Adrenal gland (tissue), 12 donors: ENCODE data around the gene POLE. TPM values are rescaled to one million over a fixed set of nuclear protein-coding genes. Genes with fewer than 3 reads are reported as not detected.
A peak's percentile ranks its signal among the peaks of the same experiment; 100 is the strongest.

Experiments
- DNase-seq, 7 donors: peaks; one replicate each; pipeline ENCODE4 v3.0.0-alpha.2; 2019 to 2020
- H3K27ac ChIP-seq, 5 donors: fragments of 200-600 bp; sonication (generic) in 4 of 5; 1 replicate in 3 of 5; 2 replicates in 2 of 5; pipeline versions ENCODE4 v1.5.1 to v1.8.0; 2016 to 2020; ENCODE audit warnings: mild to moderate bottlenecking in 1 of 5
- H3K27me3 ChIP-seq: fragments of 200-600 bp; 2 replicates; pipeline ENCODE4 v1.8.0; 2021
- H3K36me3 ChIP-seq, 2 donors: fragments of 200-600 bp; replicated peaks in 1 of 2; 1 replicate in 1 of 2; 2 replicates in 1 of 2; pipeline versions ENCODE4 v1.5.1 to v1.8.0; 2018 to 2022
- H3K4me1 ChIP-seq, 2 donors: fragments of 200-600 bp; replicated peaks in 1 of 2; 1 replicate in 1 of 2; 2 replicates in 1 of 2; pipeline versions ENCODE4 v1.5.1 to v1.8.0; 2018 to 2021
- H3K4me3 ChIP-seq, 4 donors: fragments of 200-600 bp; sonication (generic) in 3 of 4; one replicate each; pipeline ENCODE4 v1.5.1; 2016 to 2018
- H3K9me3 ChIP-seq, 3 donors: fragments of 200-600 bp; sonication (generic) in 1 of 3; replicated peaks in 1 of 3; 1 replicate in 2 of 3; 2 replicates in 1 of 3; pipeline versions ENCODE4 v1.5.1 to v1.8.0; 2016 to 2021
- POLR2A ChIP-seq, 2 donors: fragments of 450-650 bp; IDR thresholded peaks; one replicate each; pipeline ENCODE4 v1.6.1; 2017; ENCODE audit warnings: antibody characterized with exemption in 2 of 2, mild to moderate bottlenecking in 2 of 2, moderate library complexity in 1 of 2
- WGBS, 4 donors: extraction: QIAGEN DNeasy Blood & Tissue Kit in 2 of 4; methylation state at CpG; one replicate each; pipeline versions ENCODE4 v1.1.5 to v1.1.7; 2013 to 2017; 5-methylcytosine and 5-hydroxymethylcytosine counted together
- intact Hi-C, 2 donors: fragments of 100-400 bp; cut with DNase I; formaldehyde crosslinking; loops; one replicate each; pipeline versions ENCODE4 v1.14.1 to v1.15.0; 2022 to 2023
- polyA plus RNA-seq, 3 donors: library from polyadenylated mRNA; stranded (reverse); fragments of 200-250 nt in 2 of 3; fragments of 350-450 nt in 1 of 3; fragmentation: Illumina TruSeq in 1 of 3; extraction: RNeasy Lipid Tissue Mini Kit (QIAGEN cat#74804) in 1 of 3; gene quantifications; one replicate each; pipeline ENCODE4 v1.2.3, GENCODE V29; 2013 to 2014
- total RNA-seq, 9 donors: library from RNA; depleted of rRNA in 4 of 9; stranded (reverse); fragments of >200 nt in 4 of 9; fragments of 120-200 nt in 1 of 9; fragmentation: NEBNext Ultra II Directional in 1 of 9; extraction: Animal tissue kit (Norgen Biotek cat#: 25700) in 1 of 9; gene quantifications; one replicate each; pipeline versions ENCODE4 v1.1.0 to v1.2.4, GENCODE V29; 2013 to 2023
- TF ChIP-seq, protein P1 (sequence below), 6 experiments: fragments of 450-650 bp in 4 of 6; fragments of 200-600 bp in 2 of 6; sonication (generic) in 1 of 6; IDR thresholded peaks; 1 replicate in 5 of 6; 2 replicates in 1 of 6; pipeline versions ENCODE4 v1.5.1 to v1.8.0; 2016 to 2021; ENCODE audit warnings: antibody characterized with exemption in 6 of 6, mild to moderate bottlenecking in 2 of 6, moderate library complexity in 1 of 6
- donor health status: healthy with polysubstance abuse.
- donor health status: Bipolar disorder and iron deficiency.
- donor health status: DM: yes; HTN: yes; CAD: no.
- donor health status: DM: no; HTN: no; CAD: no.
- donor health status: DM: no; HTN: no; CAD: no.
- donor health status: DM: yes; HTN: yes; CAD: no.

Gene POLE
- total and polyA plus RNA-seq, 12 donors: 4.0 to 43.2 (median 16.1) TPM

GRCh38 chr12:132582582-132583410, 104.3 kb downstream of the POLE start:
- 72 to 86% (median 80%) methylated on average over 27 to 89 of the region's 89 CpGs for WGBS, 4 donors
- no peak for DNase-seq
- Histone ChIP-seq H3K36me3 (peaks cover 0 to 8% of the 10 kb centered on the region in 2 donors), H3K9me3 (no peaks in the 10 kb centered on the region), H3K27me3 (no peaks in the 10 kb centered on the region), H3K4me3 (peak overlapping the region in 1 of 4 donors; percentile 23), H3K4me1 (no peaks in the 10 kb centered on the region), H3K27ac (peak overlapping the region in 1 of 5 donors; percentile 34)
- intact Hi-C loops: no loop called here
- no peak for TF ChIP-seq POLR2A (IDR thresholded peaks at IDR 0.05)
- TF ChIP-seq, protein P1, sequence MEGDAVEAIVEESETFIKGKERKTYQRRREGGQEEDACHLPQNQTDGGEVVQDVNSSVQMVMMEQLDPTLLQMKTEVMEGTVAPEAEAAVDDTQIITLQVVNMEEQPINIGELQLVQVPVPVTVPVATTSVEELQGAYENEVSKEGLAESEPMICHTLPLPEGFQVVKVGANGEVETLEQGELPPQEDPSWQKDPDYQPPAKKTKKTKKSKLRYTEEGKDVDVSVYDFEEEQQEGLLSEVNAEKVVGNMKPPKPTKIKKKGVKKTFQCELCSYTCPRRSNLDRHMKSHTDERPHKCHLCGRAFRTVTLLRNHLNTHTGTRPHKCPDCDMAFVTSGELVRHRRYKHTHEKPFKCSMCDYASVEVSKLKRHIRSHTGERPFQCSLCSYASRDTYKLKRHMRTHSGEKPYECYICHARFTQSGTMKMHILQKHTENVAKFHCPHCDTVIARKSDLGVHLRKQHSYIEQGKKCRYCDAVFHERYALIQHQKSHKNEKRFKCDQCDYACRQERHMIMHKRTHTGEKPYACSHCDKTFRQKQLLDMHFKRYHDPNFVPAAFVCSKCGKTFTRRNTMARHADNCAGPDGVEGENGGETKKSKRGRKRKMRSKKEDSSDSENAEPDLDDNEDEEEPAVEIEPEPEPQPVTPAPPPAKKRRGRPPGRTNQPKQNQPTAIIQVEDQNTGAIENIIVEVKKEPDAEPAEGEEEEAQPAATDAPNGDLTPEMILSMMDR (IDR thresholded peaks at IDR 0.05): no peak

- WGBS, 4 donors: 64 to 79% (median 70%) methylated on average over 15 to 24 of the region's 24 CpGs
- TF ChIP-seq POLR2A (IDR thresholded peaks at IDR 0.05): no peak
- TF ChIP-seq, protein P1 (IDR thresholded peaks at IDR 0.05): no peak
- H3K9me3 ChIP-seq: no peaks in the 10 kb centered on the region
Observed at GRCh38 chr12:132582058-132582420, 105.1 kb downstream of the POLE start.

GRCh38 chr12:132581348-132582057, 105.6 kb downstream of the POLE start:
- H3K36me3 ChIP-seq: peaks cover 0 to 17% of the 10 kb centered on the region in 2 donors
- TF ChIP-seq POLR2A (IDR thresholded peaks at IDR 0.05): no peak
- TF ChIP-seq, protein P1 (IDR thresholded peaks at IDR 0.05): no peak
- DNase-seq: no peak
- H3K4me1 ChIP-seq: no peaks in the 10 kb centered on the region
- peak overlapping the region in 1 of 5 donors; percentile 34 for H3K27ac ChIP-seq
- H3K9me3 ChIP-seq: no peaks in the 10 kb centered on the region
- no peaks in the 10 kb centered on the region for H3K27me3 ChIP-seq
- intact Hi-C loops: no loop called here
- H3K4me3 ChIP-seq: no peak overlapping the region
- 82 to 90% (median 86%) methylated on average over 2 to 17 of the region's 17 CpGs for WGBS, 4 donors

More at GRCh38 chr12:132582058-132582420, 105.1 kb downstream of the POLE start:
- Histone ChIP-seq H3K36me3 (peaks cover 0 to 11% of the 10 kb centered on the region in 2 donors), H3K4me1 (no peaks in the 10 kb centered on the region), H3K27me3 (no peaks in the 10 kb centered on the region), H3K4me3 (peak overlapping the region in 1 of 4 donors; percentile 23), H3K27ac (peak overlapping the region in 1 of 5 donors; percentile 34)
- DNase-seq: no peak
- intact Hi-C loops: no loop called here

DNA sequence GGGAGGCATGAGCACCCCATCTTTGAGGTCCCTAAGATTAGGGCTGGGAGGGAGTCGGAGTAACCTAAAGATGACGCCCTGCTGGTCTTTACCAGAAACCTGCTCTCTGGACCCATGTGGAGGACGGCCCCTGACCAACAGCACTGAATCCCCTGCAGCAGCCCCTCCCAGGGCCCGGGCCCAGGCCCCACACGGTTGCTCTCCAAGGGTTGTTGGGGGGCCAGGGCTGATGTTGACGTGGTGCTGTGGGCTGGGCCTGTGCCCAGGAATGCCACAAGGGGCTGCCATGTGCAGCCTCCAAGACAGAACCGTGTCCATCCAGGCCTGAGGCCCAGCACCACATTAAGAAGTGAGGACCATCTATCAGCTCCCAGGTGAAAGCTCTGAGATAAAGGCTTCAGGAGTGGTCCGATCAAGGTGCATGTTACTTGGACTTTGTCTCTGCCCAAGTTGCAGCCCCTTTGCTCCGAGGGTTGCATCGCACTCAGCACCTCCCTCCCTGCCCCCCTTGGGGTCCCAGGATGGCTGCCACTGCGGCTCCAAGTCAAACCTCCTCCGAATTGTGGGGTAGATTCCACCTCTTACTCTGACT, 106.3 kb downstream of the POLE start:
- WGBS, 4 donors: 95 to 98% (median 96%) methylated on average over 6 to 12 of the region's 12 CpGs
- intact Hi-C loops: no loop called here
- no peaks in the 10 kb centered on the region for H3K27me3 ChIP-seq
- no peaks in the 10 kb centered on the region for H3K4me1 ChIP-seq
- H3K36me3 ChIP-seq: peaks cover 0 to 18% of the 10 kb centered on the region in 2 donors
- no peak overlapping the region for H3K4me3 ChIP-seq
- DNase-seq: no peak
- H3K27ac ChIP-seq: no peak overlapping the region
- TF ChIP-seq, protein P1 (IDR thresholded peaks at IDR 0.05): no peak
- no peaks in the 10 kb centered on the region for H3K9me3 ChIP-seq
